IMR-90 (cell line): ENCODE results near the gene TP53I11. TPM values are rescaled to one million over a fixed set of nuclear protein-coding genes. Genes with fewer than 3 reads are reported as not detected.

Source experiments
- ATAC-seq: fragments of 200-7000 bp; cut with Tn5 transposase; 2 replicates; pipeline ENCODE4 v1.9.1; 2020; ENCODE audit warnings: low read depth, mild to moderate bottlenecking, moderate library complexity
- BruUV-seq: library from RNA; stranded (reverse); fragments of 400-500 nt; replicated peaks from 2 replicates; lab custom pipeline; 2021; lab: Mats Ljungman, UMichigan
- CTCF ChIA-PET: fragments of 300-600 bp; formaldehyde crosslinking; extraction: SDS; loops from one replicate; lab custom pipeline; 2021; ENCODE audit warnings: antibody characterized with exemption; lab: Yijun Ruan, JAX
- POLR2A ChIA-PET: fragments of 300-600 bp; sonication (Branson Sonifier 250); formaldehyde crosslinking; loops from one replicate; lab custom pipeline; 2022; ENCODE audit warnings: antibody characterized with exemption; ENCODE audit not compliant: unreplicated experiment; lab: Charles Lee
- DNase-seq: peaks from one replicate; pipeline ENCODE4 v3.0.0; 2013
- H2AFZ ChIP-seq: replicated peaks from 2 replicates; pipeline ENCODE3; 2013; ENCODE audit warnings: low read length, mild to moderate bottlenecking; ENCODE audit not compliant: poor library complexity
- H2AK5ac ChIP-seq: 2 replicates; pipeline ENCODE4 v1.6.1; 2013; ENCODE audit warnings: low read depth, low read length, inconsistent platforms
- H2AK9ac ChIP-seq: replicated peaks from 2 replicates; pipeline ENCODE3; 2013; ENCODE audit warnings: mild to moderate bottlenecking, low read depth, low read length, moderate library complexity; ENCODE audit not compliant: poor library complexity
- H2BK120ac ChIP-seq: 2 replicates; pipeline ENCODE4 v1.6.1; 2013; ENCODE audit warnings: low read depth, low read length, inconsistent platforms
- H2BK15ac ChIP-seq: 3 replicates; pipeline ENCODE4 v1.6.1; 2013; ENCODE audit warnings: low read depth, low read length, inconsistent platforms
- H2BK20ac ChIP-seq: 2 replicates; pipeline ENCODE4 v1.6.1; 2013; ENCODE audit warnings: low read depth, mild to moderate bottlenecking, inconsistent platforms, low read length, moderate library complexity
- H2BK5ac ChIP-seq: 2 replicates; pipeline ENCODE4 v1.6.1; 2013; ENCODE audit warnings: mild to moderate bottlenecking, low read depth, low read length, inconsistent platforms; ENCODE audit not compliant: poor library complexity, severe bottlenecking
- H3K14ac ChIP-seq: replicated peaks from 2 replicates; pipeline ENCODE4 v1.6.1; 2013; ENCODE audit warnings: low read depth, low read length, inconsistent platforms
- H3K18ac ChIP-seq: 2 replicates; pipeline ENCODE4 v1.6.1; 2013; ENCODE audit warnings: low read depth, low read length, control low read depth
- H3K23ac ChIP-seq: 2 replicates; pipeline ENCODE4 v1.6.1; 2013; ENCODE audit warnings: low read depth, low read length, inconsistent platforms
- H3K27ac ChIP-seq: 2 replicates; pipeline ENCODE4 v1.5.1; 2013; ENCODE audit warnings: mild to moderate bottlenecking, control low read depth, low read length; ENCODE audit not compliant: insufficient read depth
- H3K27me3 ChIP-seq: 2 replicates; pipeline ENCODE4 v1.6.1; 2013; ENCODE audit warnings: low read length; ENCODE audit not compliant: control insufficient read depth, insufficient read depth
- H3K36me3 ChIP-seq: 2 replicates; pipeline ENCODE4 v1.6.1; 2013; ENCODE audit warnings: low read length, mixed read lengths; ENCODE audit not compliant: control insufficient read depth, insufficient read depth
- H3K4ac ChIP-seq: 2 replicates; pipeline ENCODE4 v1.6.1; 2013; ENCODE audit warnings: low read depth, low read length, inconsistent platforms
- H3K4me1 ChIP-seq: 2 replicates; pipeline ENCODE4 v1.6.1; 2013; ENCODE audit warnings: low read length, mixed read lengths; ENCODE audit not compliant: control insufficient read depth, insufficient read depth
- H3K4me2 ChIP-seq: 2 replicates; pipeline ENCODE4 v1.6.1; 2013; ENCODE audit warnings: low read depth, mild to moderate bottlenecking, control low read depth, low read length, moderate library complexity
- H3K4me3 ChIP-seq: 2 replicates; pipeline ENCODE4 v1.5.1; 2013; ENCODE audit warnings: low read depth, mild to moderate bottlenecking, control low read depth, low read length, moderate library complexity; ENCODE audit not compliant: insufficient read depth
- H3K56ac ChIP-seq: 2 replicates; pipeline ENCODE4 v1.6.1; 2013; ENCODE audit warnings: low read length, inconsistent platforms; ENCODE audit not compliant: insufficient read depth; ENCODE audit errors: extremely low read depth
- H3K79me1 ChIP-seq, 2 experiments: 2 replicates each; pipeline ENCODE4 v1.6.1; 2013; ENCODE audit warnings: low read length in 2 of 2, inconsistent platforms in 1 of 2, low read depth in 1 of 2
- H3K9ac ChIP-seq: 2 replicates; pipeline ENCODE4 v1.6.1; 2013; ENCODE audit warnings: low read depth, low read length, control low read depth
- H3K9me1 ChIP-seq: 2 replicates; pipeline ENCODE4 v1.6.1; 2013; ENCODE audit warnings: low read length, inconsistent platforms; ENCODE audit not compliant: insufficient read depth
- H3K9me3 ChIP-seq: 2 replicates; pipeline ENCODE4 v1.6.1; 2013; ENCODE audit warnings: low read length; ENCODE audit not compliant: control insufficient read depth, insufficient read depth
- H4K20me1 ChIP-seq: 2 replicates; pipeline ENCODE4 v1.6.1; 2013; ENCODE audit warnings: low read length, inconsistent platforms; ENCODE audit not compliant: insufficient read depth
- H4K5ac ChIP-seq: 2 replicates; pipeline ENCODE4 v1.6.1; 2013; ENCODE audit warnings: mild to moderate bottlenecking, low read depth, low read length, control low read depth
- H4K8ac ChIP-seq, 2 experiments: 2 replicates each; pipeline ENCODE4 v1.6.1; 2013; ENCODE audit warnings: low read depth in 2 of 2, low read length in 2 of 2, control low read depth in 1 of 2, inconsistent platforms in 1 of 2
- H4K91ac ChIP-seq: 2 replicates; pipeline ENCODE4 v1.6.1; 2013; ENCODE audit warnings: low read depth, low read length, inconsistent platforms; ENCODE audit not compliant: insufficient read depth
- BHLHE40 ChIP-seq: fragments of 150-350 bp; IDR thresholded peaks from 2 replicates; pipeline ENCODE4 v1.6.1; 2016; ENCODE audit warnings: mild to moderate bottlenecking, low read depth, low read length
- CEBPB ChIP-seq: IDR thresholded peaks from 2 replicates; pipeline ENCODE4 v1.6.1; 2012; ENCODE audit warnings: low read depth, low read length, improper control_type of control experiment
- CHD1 ChIP-seq: IDR thresholded peaks from 2 replicates; pipeline ENCODE4 v1.6.1; 2012; ENCODE audit warnings: low read depth, low read length, improper control_type of control experiment
- CTCF ChIP-seq: conservative IDR thresholded peaks from 2 replicates; pipeline ENCODE4 v1.5.1; 2012; ENCODE audit warnings: mild to moderate bottlenecking, low read depth, low read length, improper control_type of control experiment
- ELK1 ChIP-seq: fragments of 150-350 bp; IDR thresholded peaks from 2 replicates; pipeline ENCODE4 v1.6.1; 2016; ENCODE audit warnings: low read depth, mild to moderate bottlenecking, low read length, moderate library complexity, borderline replicate concordance
- FOS ChIP-seq: fragments of 150-350 bp; IDR thresholded peaks from 2 replicates; pipeline ENCODE4 v1.6.1; 2016; ENCODE audit warnings: low read depth, low read length
- MAFK ChIP-seq: IDR thresholded peaks from 2 replicates; pipeline ENCODE4 v1.6.1; 2012; ENCODE audit warnings: low read depth, low read length, improper control_type of control experiment
- MAZ ChIP-seq: IDR thresholded peaks from 2 replicates; pipeline ENCODE4 v1.6.1; 2012; ENCODE audit warnings: low read depth, mild to moderate bottlenecking, low read length, improper control_type of control experiment, moderate library complexity, borderline replicate concordance
- MXI1 ChIP-seq: IDR thresholded peaks from 2 replicates; pipeline ENCODE4 v1.6.1; 2012; ENCODE audit warnings: low read depth, mild to moderate bottlenecking, low read length, moderate library complexity, borderline replicate concordance
- NFE2L2 ChIP-seq: fragments of 150-350 bp; IDR thresholded peaks from 2 replicates; pipeline ENCODE4 v1.6.1; 2016; ENCODE audit warnings: low read depth, mild to moderate bottlenecking, low read length
- POLR2A ChIP-seq: IDR thresholded peaks from 2 replicates; pipeline ENCODE4 v1.6.1; 2012; ENCODE audit warnings: mild to moderate bottlenecking, low read depth, low read length
- RAD21 ChIP-seq: IDR thresholded peaks from 2 replicates; pipeline ENCODE4 v1.6.1; 2012; ENCODE audit warnings: low read length, improper control_type of control experiment
- RCOR1 ChIP-seq: IDR thresholded peaks from 2 replicates; pipeline ENCODE4 v1.6.1; 2012; ENCODE audit warnings: mild to moderate bottlenecking, low read length, improper control_type of control experiment; ENCODE audit not compliant: insufficient replicate concordance
- RFX5 ChIP-seq: IDR thresholded peaks from 2 replicates; pipeline ENCODE4 v1.8.0; 2012; ENCODE audit warnings: low read depth, mild to moderate bottlenecking, low read length, moderate library complexity
- SMC3 ChIP-seq: fragments of 150-350 bp; IDR thresholded peaks from 2 replicates; pipeline ENCODE4 v1.6.1; 2016; ENCODE audit warnings: low read depth, mild to moderate bottlenecking, antibody characterized with exemption, low read length, moderate library complexity
- USF2 ChIP-seq: fragments of 150-350 bp; IDR thresholded peaks from 2 replicates; pipeline ENCODE4 v1.6.1; 2017; ENCODE audit warnings: mild to moderate bottlenecking, antibody characterized with exemption, low read length, low read depth
- WGBS, 2 experiments: methylation state at CpG; one replicate each; pipeline versions ENCODE4 v1.1.5 to v1.1.7; 2013; ENCODE audit warnings: missing lambda C conversion rate in 2 of 2; ENCODE audit not compliant: insufficient read length in 1 of 2; ENCODE audit errors: extremely low coverage in 2 of 2; 5-methylcytosine and 5-hydroxymethylcytosine counted together
- dilution Hi-C: fragments of 300-500 bp; cut with HindIII; formaldehyde crosslinking; loops from one replicate; pipeline ENCODE4 v1.14.3; 2018; ENCODE audit warnings: low sequenced_read_pairs; ENCODE audit not compliant: unreplicated experiment
- in situ Hi-C: fragments of 300-500 bp; cut with MboI; formaldehyde crosslinking; loops from 3 replicates; pipeline ENCODE4 v1.14.3; 2019; ENCODE audit warnings: low sequenced_read_pairs, inconsistent platforms, mixed read lengths
- intact Hi-C: fragments of 100-400 bp; cut with micrococcal nuclease; formaldehyde crosslinking; loops from 2 replicates; pipeline ENCODE4 v1.10.0; 2022
- polyA plus RNA-seq, 3 experiments: library from polyadenylated mRNA; depleted of rRNA; stranded (reverse); fragments of >200 nt; gene quantifications; 2 replicates each; pipeline ENCODE4 v1.2.3, GENCODE V29; 2012; ENCODE audit warnings: low replicate concordance in 1 of 3
- total RNA-seq: library from RNA; depleted of rRNA; stranded (reverse); fragments of >200 nt; gene quantifications from 2 replicates; pipeline ENCODE4 v1.2.3, GENCODE V29; 2012

Gene TP53I11
- total and polyA plus RNA-seq, 2 of the 4 experiments (the other 2 are of a cell fraction) = 3.9 to 22.0 TPM

GRCh38 chr11:44946263-44946662 is 4.4 kb downstream of the TP53I11 start:
- POLR2A ChIA-PET = no interaction called here
- BruUV-seq = no TSS peak
- no peak overlapping the region for H3K9ac ChIP-seq

More at GRCh38 chr11:44946263-44946662, 4.4 kb downstream of the TP53I11 start:
- Histone ChIP-seq H4K8ac (no peak overlapping the region), H2BK120ac (no peak overlapping the region), H3K18ac (no peak overlapping the region), H2BK5ac (no peak overlapping the region), H3K4me2 (no peak overlapping the region), H3K23ac (no peak overlapping the region), H4K91ac (no peak overlapping the region), H4K20me1 (peaks cover 65% of the 10 kb centered on the region), H3K56ac (no peak overlapping the region), H2AK9ac (no peak overlapping the region), H3K9me1 (peaks cover 9% of the 10 kb centered on the region), H3K79me1 (peaks cover 14 to 46% of the 10 kb centered on the region in 2 experiments), H2AK5ac (no peak overlapping the region), H3K4me3 (no peak overlapping the region), H3K27me3 (no peaks in the 10 kb centered on the region), H2BK20ac (no peak overlapping the region), H3K4ac (no peak overlapping the region), H4K5ac (no peak overlapping the region), H3K36me3 (peaks cover 18% of the 10 kb centered on the region; the same call in 1 of the 2 replicates), H3K27ac (no peak overlapping the region), H3K14ac (no peak overlapping the region), H3K4me1 (peaks cover 2% of the 10 kb centered on the region; the same call in 1 of the 2 replicates), H3K9me3 (no peaks in the 10 kb centered on the region), H2BK15ac (no peak overlapping the region), H2AFZ (no peak overlapping the region)
- WGBS, 2 experiments = 98% methylated on average over 6 of the region's 12 CpGs; no CpG with 5 or more reads in 1 of the 2 experiments
- intact Hi-C loops = no loop called here
- dilution Hi-C loops = no loop called here
- CTCF ChIA-PET = interaction anchor here (1.1 to 1.2 kb wide), 2 partner anchors 10 to 156 kb away, joined by 4 to 5 read pairs; no protein-coding TSS in a partner anchor
- DNase-seq = no peak
- no peak for ATAC-seq
- no peak for TF ChIP-seq MAZ
- no peak for TF ChIP-seq USF2
- TF ChIP-seq ELK1 = no peak
- TF ChIP-seq NFE2L2 = no peak
- TF ChIP-seq SMC3 = no peak
- no peak for TF ChIP-seq BHLHE40
- no peak for TF ChIP-seq MXI1
- no peak for TF ChIP-seq RCOR1
- TF ChIP-seq RAD21 = no peak
- TF ChIP-seq CEBPB = no peak
- no peak for TF ChIP-seq MAFK
- no peak for TF ChIP-seq POLR2A
- no peak for TF ChIP-seq CHD1
- no peak for TF ChIP-seq RFX5
- no peak for TF ChIP-seq CTCF
- no peak for TF ChIP-seq FOS
- in situ Hi-C loops = no loop called here
